A549 treated with dexamethasone at 1 μM for 4 hours (cell line): ENCODE data around the gene MARCHF2. TPM values are rescaled to one million over a fixed set of nuclear protein-coding genes. Genes with fewer than 3 reads are reported as not detected.

ENCODE experiments used
- total RNA-seq: library from RNA; stranded (reverse); fragments of 200-300 nt; extraction: Qiagen RNA extraction; gene quantifications from 5 replicates; pipeline ENCODE4 v1.2.3, GENCODE V29; 2022

Gene MARCHF2, protein sequence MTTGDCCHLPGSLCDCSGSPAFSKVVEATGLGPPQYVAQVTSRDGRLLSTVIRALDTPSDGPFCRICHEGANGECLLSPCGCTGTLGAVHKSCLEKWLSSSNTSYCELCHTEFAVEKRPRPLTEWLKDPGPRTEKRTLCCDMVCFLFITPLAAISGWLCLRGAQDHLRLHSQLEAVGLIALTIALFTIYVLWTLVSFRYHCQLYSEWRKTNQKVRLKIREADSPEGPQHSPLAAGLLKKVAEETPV
- 14.6 to 20.3 TPM (median 19.3 TPM) in 5 replicates for total RNA-seq

DNA sequence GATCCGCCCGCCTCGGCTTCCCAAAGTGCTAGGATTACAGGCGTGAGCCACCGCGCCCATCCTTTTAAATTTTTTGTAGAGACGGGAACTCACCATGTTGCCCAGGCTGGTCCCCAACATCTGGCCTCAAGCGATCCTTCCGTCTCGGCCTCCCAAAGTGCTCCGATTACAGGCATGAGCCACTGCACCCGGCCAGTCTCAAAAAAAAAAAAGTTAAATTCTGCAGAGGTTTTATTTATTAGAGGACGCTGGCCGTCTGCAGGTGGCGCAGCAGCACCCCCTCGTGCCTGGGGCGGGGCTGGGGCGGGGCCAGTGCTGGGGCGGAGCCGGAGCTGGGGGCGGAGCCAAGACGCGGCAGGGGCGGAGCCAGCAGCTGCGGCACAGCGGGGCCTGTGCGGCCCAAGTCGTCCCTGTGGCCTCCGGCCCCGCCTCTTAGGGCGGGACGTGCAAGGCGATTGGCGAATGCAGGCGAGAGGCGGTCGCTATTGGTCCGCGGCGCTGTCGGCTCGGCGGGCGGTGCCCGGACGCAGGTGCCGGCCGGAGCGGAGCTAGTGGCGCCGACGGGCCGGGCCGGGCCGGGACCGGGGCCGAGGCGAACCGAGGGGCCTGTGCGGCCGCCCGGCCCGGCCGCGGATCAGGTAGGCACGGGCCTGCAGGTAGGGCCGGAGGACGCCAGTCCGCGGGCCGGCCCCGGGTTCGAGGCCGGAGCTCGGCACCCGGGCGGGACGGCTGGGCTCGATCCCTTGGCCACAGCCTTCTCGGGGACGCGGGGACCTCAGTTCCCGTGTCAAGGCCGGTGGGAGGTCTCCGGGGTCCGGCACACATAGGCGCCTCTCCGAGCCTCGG is at the start of gene MARCHF2:
Gene MARCHF2, plus strand, starts transcription at position 523 of the 846 bp plus-strand sequence. CDS start 8,536 bp downstream, outside the sequence.

DNA sequence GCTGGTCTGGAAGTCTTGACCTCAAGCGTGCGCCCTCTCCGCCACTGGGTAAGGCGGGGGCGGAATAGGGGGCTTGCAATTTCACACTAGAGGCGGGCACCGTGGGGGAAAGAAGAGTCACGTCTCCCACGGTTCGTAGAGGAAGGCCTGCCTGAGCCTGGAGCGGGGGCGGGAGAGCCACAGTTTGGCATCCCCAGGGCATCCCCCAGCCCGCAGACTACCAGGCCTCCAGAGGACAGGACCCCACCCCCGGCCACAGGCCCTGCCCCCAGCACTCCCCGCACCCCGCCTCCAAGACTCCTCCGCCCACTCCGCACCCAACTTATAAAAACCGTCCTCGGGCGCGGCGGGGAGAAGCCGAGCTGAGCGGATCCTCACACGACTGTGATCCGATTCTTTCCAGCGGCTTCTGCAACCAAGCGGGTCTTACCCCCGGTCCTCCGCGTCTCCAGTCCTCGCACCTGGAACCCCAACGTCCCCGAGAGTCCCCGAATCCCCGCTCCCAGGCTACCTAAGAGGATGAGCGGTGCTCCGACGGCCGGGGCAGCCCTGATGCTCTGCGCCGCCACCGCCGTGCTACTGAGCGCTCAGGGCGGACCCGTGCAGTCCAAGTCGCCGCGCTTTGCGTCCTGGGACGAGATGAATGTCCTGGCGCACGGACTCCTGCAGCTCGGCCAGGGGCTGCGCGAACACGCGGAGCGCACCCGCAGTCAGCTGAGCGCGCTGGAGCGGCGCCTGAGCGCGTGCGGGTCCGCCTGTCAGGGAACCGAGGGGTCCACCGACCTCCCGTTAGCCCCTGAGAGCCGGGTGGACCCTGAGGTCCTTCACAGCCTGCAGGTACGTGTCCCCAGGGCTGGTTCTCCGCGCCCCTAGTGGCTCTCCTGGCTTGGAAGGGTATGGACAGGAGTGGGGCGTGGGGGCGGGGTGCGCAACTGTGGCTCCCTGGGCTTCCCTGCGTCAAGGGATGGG is 49.0 kb upstream of the MARCHF2 start, which contains the start of gene ANGPTL4:
Gene ANGPTL4, plus strand, starts transcription at position 353 of the 969 bp plus-strand sequence. Its CDS starts 167 bp downstream, at position 520.

DNA sequence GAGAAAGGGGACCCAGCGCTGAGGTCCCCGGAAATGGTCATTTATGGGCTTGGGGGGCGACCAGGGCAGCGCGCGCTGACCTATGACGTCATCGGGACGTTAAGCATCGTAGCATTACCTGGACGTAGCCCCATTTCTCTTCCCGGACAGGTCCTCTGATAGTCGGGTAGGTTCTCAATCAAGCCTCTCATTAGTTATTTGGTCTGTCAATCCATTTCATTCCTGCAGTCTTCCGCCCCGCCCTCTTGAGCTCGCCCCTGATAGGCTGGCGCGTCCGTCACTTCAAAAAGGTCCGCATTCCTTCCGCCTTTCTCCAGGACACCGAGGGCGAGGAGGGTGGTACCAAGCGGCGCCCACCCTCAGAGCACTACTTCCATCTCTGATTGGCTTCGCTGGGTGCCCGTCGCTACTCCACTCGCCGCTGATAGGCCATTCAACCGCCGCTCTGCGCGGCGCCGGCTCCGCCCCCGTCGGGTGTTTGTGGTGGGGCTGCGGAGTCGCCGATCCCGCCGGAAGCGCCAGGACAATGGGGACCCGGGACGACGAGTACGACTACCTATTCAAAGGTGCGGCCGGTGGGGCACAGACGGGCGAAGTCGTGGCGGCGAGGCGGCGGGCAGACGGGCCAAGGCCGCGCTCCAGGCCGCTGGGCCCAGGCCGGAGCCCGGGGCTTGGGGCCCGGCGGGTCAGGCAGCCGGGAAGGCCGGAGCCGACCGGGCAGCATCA is 23.1 kb upstream of the MARCHF2 start, which contains the start of gene RAB11B:
Gene RAB11B, plus strand, starts transcription at position 470 of the 726 bp plus-strand sequence. Its CDS starts 57 bp downstream, at position 527.

DNA sequence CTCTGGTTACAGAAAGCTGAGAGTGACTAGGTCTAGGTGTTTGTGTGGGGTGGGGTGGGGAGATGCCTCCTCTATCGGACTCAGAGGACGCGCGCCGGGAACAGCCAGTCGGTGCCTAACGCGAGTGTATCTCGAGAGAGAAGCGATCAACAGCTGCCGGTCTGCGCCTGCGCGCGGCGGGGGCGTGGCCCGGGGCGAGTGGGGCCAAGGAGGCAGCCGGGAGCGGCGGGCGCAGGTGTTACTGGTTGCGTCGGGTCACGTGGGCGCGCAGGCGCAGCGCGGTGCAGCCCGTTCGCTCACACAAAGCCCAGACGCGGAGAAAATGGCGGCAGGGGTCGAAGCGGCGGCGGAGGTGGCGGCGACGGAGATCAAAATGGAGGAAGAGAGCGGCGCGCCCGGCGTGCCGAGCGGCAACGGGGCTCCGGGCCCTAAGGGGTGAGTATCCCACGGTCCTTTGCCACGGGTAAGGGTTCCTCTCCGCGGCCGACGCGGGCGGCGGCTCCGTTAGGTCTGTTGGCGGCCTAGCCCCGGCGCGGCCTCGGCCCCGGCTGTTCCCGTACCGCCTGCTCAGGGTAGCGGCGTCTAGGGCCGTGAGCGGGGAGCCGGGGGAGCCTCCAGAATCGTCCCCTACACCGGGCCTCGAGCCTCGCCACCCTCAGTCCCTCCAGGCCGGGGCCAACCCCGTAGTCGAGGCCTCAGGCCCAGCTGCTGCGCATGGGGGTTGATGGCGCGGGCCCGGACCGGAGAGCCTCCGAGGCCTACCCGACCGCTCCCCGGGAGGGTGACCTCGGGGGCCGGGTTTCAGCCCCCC is 31.8 kb downstream of the MARCHF2 start, which contains the start of gene HNRNPM:
Gene HNRNPM, plus strand, starts transcription at position 299 of the 811 bp plus-strand sequence. Its CDS starts 24 bp downstream, at position 323.

Other genes with a start within 250 kb of the MARCHF2 start
- 2.9 to 3.7 TPM (median 3.1 TPM) in 5 replicates for gene CERS4, start 203.9 kb upstream of the MARCHF2 start, total RNA-seq
- 56.8 to 90.1 TPM (median 81.0 TPM) in 5 replicates for gene CD320, start 104.9 kb upstream of the MARCHF2 start, total RNA-seq
- 57.4 to 95.2 TPM (median 87.8 TPM) in 5 replicates for gene NDUFA7, start 91.9 kb upstream of the MARCHF2 start, total RNA-seq
- 445 to 866 TPM (median 752 TPM) in 5 replicates for gene RPS28, start 91.8 kb upstream of the MARCHF2 start, total RNA-seq
- 5.9 to 7.3 TPM (median 6.7 TPM) in 5 replicates for gene KANK3, start 70.0 kb upstream of the MARCHF2 start, total RNA-seq
- 529 to 725 TPM (median 587 TPM) in 5 replicates for gene ANGPTL4, start 49.1 kb upstream of the MARCHF2 start, total RNA-seq
- gene RAB11B, start 22.9 kb upstream of the MARCHF2 start, total RNA-seq, result 95.9 to 109 TPM (median 100 TPM) in 5 replicates
- 225 to 256 TPM (median 253 TPM) in 5 replicates for gene HNRNPM, start 31.7 kb downstream of the MARCHF2 start, total RNA-seq
- gene PRAM1, start 89.3 kb downstream of the MARCHF2 start, total RNA-seq, result 0.10 to 0.27 TPM (median 0.17 TPM) in 5 replicates
- gene ZNF414, start 100.9 kb downstream of the MARCHF2 start, total RNA-seq, result 13.9 to 19.6 TPM (median 17.6 TPM) in 5 replicates
- 0.22 to 0.39 TPM (median 0.28 TPM) in 5 replicates for gene MYO1F, start 164.1 kb downstream of the MARCHF2 start, total RNA-seq
- gene ADAMTS10, start 197.4 kb downstream of the MARCHF2 start, total RNA-seq, result 6.8 to 13.7 TPM (median 12.5 TPM) in 5 replicates
- not detected in 5 replicates for gene NFILZ, start 217.3 kb downstream of the MARCHF2 start, total RNA-seq